Fibroblast of pulmonary artery (primary cell): ENCODE results near the gene ZSWIM4.

Experiments
- DNase-seq: peaks from one replicate; pipeline ENCODE4 v3.0.0-alpha.2; 2010; ENCODE audit warnings: low read depth
- H3K4me3 ChIP-seq: replicated peaks from 2 replicates; pipeline ENCODE4 v1.5.1; 2011; ENCODE audit warnings: low read depth, mild to moderate bottlenecking, control low read depth, low read length, moderate library complexity
- TF ChIP-seq, protein P1 (sequence below): IDR thresholded peaks from 2 replicates; pipeline ENCODE4 v1.5.1; 2011; ENCODE audit warnings: mild to moderate bottlenecking, control low read depth, low read length, inconsistent platforms; ENCODE audit errors: missing control alignments

Gene ZSWIM4

DNA sequence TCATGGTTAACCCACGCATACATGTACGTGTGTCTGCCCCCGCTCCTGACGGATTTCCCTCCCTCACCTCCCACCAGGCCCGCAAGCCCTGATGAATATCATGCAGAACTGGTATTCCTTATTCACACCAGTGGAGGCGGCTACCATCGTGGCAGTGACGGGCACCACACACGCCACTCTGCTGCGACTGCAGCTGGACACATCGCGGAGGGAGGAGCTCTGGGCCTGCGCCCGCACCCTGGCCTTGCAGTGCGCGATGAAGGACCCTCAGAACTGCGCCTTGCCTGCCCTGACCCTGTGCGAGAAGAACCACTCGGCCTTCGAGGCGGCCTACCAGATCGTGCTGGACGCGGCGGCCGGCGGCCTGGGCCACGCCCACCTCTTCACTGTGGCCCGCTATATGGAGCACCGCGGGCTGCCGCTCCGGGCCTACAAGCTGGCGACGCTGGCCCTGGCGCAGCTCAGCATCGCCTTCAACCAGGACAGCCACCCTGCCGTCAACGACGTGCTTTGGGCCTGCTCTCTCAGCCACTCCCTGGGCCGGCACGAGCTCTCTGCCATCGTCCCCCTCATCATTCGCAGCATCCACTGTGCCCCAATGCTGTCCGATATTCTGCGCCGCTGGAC is 35.0 kb downstream of the ZSWIM4 start:
- TF ChIP-seq, protein P1, sequence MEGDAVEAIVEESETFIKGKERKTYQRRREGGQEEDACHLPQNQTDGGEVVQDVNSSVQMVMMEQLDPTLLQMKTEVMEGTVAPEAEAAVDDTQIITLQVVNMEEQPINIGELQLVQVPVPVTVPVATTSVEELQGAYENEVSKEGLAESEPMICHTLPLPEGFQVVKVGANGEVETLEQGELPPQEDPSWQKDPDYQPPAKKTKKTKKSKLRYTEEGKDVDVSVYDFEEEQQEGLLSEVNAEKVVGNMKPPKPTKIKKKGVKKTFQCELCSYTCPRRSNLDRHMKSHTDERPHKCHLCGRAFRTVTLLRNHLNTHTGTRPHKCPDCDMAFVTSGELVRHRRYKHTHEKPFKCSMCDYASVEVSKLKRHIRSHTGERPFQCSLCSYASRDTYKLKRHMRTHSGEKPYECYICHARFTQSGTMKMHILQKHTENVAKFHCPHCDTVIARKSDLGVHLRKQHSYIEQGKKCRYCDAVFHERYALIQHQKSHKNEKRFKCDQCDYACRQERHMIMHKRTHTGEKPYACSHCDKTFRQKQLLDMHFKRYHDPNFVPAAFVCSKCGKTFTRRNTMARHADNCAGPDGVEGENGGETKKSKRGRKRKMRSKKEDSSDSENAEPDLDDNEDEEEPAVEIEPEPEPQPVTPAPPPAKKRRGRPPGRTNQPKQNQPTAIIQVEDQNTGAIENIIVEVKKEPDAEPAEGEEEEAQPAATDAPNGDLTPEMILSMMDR, result no peak
- DNase-seq, result no peak
- H3K4me3 ChIP-seq, result no peak overlapping the region

DNA sequence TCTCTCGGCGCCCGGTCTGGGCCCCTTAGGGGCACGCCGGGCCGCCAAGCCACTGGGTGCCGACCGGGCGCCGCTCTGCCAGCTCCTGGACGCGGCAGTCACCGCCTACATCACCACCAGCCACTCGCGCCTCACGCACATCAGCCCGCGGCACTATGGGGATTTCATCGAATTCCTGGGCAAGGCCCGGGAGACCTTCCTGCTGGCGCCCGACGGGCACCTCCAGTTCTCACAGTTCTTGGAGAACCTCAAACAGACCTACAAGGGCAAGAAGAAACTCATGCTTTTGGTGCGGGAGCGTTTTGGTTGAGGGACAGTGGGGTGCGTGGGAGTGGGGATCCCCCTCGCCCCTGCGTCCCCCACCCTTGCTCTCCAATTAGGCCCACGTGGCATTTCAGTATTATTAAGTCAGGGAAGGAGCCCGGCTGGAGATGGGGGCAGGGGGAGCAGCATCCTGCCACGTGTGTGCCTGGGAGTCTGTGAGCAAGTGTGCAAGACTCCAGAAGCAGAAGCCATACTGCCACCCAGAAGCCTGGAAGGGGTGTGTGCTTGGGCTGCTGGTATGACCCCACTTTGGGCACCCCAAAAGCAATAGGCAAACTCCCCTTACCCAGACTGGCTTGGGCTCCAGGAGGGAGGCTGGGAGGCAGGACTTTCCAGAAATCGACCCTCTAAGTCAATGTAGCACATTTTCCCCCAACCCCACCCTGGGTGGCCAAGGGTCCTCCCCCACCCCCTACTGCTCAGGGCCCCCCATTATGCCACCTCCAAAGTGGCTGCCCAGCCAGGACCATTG is 35.7 kb downstream of the ZSWIM4 start:
- TF ChIP-seq, protein P1, result no peak
- DNase-seq, result no peak

DNA sequence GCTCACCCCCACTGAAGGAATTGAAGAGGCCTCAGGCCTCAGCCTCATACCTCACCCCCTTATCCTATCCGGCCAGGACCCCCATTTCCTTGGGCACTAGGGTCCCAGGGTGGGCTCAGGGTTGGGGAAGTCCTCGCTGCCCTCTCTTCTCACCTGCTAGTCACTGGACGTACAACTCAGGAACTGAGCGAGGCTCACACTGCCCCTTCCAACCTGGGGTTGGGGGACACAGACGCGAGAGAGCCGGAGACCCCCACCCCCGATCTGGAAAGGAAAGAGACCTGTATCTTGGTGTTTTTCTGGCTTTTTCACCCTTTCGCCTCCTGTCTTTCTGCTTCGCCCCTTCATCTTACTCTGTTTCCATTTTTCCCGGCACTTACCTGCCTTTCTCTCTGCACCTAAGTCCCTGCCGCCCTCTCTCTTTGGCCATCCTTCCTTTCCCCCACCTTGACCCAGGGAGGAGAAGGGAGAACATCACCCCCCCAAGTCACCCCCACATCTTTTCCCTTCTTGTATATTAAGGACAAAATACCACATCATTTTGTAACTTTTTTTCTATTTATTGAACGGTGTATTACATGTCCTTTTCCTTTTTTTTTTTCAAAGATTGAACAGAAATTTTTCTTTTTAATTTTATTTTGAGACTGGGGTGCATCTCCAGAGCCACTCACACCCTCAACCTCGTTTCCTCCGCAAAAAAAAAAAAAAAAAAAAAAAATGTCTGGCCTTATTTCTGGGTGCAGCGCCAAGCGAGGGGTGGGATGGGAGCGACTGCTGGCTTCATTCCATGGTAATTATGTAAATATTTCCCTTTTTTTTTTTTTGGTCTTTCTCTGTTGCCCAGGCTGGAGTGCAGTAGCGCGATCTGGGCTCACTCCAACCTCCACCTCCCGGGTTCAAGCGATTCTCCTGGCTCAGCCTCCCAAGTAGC is 36.6 kb downstream of the ZSWIM4 start:
- TF ChIP-seq, protein P1, result no peak
- DNase-seq, result no peak
- H3K4me3 ChIP-seq, result no peak overlapping the region

More for the DNA sequence above, 35.7 kb downstream of the ZSWIM4 start:
- H3K4me3 ChIP-seq, result no peak overlapping the region

DNA sequence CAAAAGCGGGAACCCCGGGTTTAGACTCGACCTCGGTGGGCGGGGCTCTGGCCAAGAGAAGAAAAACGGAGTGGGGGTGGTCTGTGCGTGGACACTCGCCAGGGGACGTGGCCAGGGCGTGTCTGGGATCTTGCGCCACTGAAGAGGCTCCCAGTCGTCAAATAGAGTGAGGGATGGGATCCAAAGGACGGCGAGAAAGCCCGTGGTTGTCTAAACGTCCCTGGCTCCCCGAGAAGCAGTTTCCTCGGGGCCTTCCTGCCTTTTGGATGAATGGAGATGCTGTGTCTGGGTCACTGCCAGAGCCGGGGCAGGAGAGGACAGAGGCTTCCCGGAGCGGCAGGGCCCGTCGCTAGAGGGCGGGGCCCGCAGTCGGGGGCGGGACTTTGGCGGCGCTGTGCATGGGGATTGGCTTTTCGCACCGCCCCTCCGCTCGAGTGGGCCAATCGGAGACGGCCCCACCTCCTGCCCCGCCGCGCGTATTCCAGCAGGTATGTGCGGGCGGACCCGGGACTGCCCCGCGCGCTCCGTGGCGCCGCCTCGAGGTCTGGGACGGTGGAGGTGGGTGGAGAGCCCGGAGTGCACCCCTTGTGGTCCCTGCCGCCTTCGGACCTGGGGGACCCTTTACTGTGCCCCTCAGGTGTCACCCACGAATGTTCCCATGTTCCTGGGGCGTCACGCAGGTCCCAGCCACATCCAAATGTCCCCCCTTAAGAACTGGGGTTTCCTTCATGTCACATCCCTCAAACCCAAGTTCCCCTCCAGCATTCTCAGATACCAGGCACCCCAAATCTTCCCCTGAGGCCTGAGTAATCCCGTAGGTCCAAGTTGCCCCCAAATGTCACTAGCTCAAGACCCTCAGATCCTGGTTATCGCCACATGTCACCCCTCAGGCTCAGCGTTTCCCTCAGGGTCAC is 38.3 kb downstream of the ZSWIM4 start:
- no peak overlapping the region for H3K4me3 ChIP-seq
- DNase-seq, result peak; percentile 90
- TF ChIP-seq, protein P1, result peak; percentile 29

DNA sequence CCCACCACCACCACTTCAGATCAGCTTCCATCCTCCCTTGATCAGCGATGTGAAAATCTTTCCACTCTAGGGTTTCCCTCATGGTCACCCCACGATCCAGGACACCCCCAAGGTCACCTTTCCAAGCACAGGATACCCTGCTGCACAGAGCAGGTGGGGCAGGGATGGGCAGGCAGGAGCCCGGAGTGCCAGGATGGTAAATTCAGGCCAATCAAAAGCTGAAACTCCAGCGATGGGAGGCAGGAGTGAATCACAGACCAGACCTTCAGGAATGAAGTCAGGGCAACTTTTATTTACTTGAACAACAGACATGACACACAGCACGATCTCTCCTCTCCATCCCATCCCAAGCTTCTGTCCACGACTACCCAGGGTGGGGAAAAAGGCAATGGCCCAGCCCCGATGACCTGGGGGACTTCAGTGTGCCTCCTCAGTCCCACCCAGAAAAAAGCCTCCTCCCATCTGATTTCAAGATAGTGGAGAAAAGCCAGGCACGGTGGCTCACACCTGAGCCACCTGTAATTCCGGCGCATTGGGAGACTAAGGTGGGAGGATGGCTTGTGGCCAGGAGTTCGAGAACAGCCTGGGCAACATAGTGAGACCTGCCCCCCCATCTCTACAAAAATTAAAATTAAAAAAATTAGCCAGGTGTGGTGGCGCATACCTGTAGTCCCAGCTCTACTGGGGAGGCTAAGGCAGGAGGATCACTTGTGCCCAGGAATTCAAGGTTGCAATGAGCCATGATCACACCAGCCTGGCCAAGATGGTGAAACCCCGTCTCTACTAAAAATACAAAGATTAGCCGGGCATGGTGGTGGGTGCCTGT is 39.2 kb downstream of the ZSWIM4 start:
- TF ChIP-seq, protein P1, result no peak
- no peak overlapping the region for H3K4me3 ChIP-seq
- no peak for DNase-seq
